Bone marrow (tissue), 2 donors: ENCODE data around the gene THNSL1.

Source experiments
- DNase-seq, 2 donors: peaks; one replicate each; lab custom pipeline; 2025; lab: John Stamatoyannopoulos, UW

Gene THNSL1

DNA sequence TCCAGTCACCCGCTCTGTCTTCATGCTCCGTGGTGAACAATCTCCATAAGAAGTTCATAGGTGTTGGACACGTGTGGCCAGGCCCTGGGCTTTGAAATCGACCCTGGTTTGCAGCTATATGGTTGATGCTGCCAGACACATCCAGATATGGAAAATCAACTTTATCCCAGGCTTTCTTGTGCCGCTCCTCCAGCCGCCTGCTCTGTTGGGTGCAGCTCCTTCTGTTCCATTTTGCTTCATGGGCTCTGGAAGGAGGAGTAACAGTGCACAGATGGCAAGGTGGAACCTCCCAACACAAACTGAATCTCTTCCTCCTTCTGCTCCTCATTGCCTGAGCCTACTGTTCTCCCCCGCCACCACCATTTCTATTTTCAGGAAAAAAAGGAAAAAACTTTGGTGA is 44.7 kb downstream of the THNSL1 start:
- no peak for DNase-seq

GRCh38 chr10:25061711-25062449 is 45.5 kb downstream of the THNSL1 start:
- no peak for DNase-seq

DNA sequence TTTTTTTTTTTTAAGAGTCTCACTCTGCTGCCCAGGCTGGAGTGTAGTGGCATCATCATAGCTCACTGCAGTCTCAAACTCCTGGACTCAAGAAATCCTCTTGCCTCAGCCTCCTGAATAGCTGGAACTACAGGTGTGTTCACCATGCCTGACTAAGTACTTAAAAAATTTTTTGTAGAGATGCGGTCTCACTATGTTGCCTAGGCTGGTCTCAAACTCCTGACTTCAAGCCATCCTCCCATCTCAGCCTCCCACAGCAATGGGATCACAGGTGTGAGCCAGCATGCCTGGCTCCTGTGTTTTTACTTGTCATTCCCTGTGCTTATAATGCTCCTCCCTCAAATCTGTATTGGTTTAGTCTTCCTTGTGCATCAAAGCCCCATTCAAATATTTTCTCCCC is 46.7 kb downstream of the THNSL1 start:
- no peak for DNase-seq

GRCh38 chr10:25063644-25064043 is 47.2 kb downstream of the THNSL1 start:
- no peak for DNase-seq

GRCh38 chr10:25064401-25064800 is 48.0 kb downstream of the THNSL1 start:
- no peak for DNase-seq

DNA sequence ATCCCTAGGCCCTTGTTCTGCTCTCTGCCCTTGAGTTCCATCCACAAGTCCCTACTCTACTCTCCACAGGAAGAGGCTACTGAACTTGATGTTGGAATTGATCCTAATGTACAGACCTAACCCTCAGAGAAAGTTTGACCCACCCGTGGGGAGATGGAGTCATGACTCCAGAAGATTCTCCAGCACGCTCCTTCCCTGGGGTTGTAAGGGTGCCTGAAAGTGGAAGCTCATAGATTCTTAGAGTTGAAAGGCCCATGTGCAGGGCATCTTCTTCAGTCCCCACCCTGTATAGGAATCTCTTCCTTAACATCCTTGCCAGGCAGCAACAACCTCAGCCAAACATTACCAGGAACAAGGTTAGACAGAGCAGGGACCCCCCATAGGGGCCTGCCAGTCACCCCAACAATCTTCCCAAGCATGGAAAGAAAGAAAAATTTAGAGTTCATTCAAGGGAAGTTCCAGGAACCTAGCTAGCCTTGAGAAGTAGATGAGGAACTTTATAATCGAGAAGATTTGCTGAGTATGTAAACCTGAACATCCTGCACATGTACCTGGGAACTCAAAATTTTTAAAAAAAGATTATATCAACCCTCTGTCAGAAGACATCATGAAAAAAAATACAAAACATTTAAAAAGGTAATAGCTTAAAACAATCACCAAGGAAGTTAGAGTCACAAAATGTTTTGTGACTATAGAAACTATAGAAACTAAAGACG is 49.5 kb downstream of the THNSL1 start:
- DNase-seq, result no peak

DNA sequence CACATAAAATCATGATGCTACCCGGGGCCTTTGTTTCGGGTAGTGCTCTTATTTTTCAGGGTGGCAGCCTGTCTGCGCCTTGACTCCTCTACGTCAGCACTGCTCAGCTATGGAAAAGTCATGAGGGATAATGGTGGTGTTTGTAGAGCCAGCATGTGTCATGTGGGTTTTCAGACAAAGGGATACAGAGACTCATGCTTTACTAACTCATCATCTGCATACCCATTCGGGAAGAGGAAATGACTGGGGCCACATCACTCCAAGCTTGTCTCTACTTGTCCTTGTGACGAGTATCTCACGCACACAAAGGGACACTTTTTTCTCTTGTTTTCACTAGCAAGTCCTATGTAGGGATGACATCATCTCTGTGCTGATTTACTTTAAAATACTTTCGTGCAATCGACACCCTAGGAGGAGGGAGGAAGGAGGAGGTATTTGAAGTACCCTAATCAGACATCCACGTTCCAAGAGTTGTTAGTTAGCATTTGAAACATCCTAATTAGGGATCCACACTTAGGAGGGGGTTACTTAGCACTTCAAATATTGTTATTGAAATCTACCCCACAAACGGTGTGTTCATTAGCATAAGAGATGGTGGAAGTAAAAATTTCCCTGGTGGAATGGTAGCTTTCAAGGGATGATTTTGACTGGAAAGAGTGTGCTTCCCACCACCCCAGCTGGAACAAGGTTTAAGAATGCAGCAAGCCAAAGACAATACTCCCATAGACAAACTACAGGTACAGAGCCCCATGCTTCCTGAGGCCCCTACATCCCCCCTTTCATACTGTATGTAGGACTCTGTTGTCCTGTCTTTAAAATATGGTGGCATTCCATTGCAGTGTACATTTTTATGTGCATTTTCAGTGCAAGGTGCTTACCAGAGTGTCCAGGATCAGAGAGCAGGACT is 52.0 kb downstream of the THNSL1 start:
- no peak for DNase-seq

GRCh38 chr10:25071227-25071626 is 54.8 kb downstream of the THNSL1 start:
- DNase-seq, result no peak

DNA sequence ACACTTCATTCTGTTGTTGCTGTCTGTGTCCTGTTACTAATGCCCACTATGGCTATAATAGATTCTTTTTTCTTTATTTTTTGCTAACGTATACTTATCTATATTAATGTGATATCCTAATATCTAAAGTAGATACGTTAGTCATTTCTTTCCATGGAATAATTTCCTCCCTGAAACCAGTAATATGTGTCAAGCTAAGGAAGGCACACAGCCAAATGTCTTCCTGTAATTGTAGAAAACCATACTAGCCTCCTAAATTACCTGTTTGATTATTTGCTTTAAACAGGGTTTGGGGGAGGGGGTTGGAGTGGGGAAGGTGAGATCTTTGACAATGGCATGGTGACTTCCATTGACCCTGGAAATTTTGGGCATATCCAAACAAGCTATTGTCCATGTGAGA is 56.4 kb downstream of the THNSL1 start:
- no peak for DNase-seq

DNA sequence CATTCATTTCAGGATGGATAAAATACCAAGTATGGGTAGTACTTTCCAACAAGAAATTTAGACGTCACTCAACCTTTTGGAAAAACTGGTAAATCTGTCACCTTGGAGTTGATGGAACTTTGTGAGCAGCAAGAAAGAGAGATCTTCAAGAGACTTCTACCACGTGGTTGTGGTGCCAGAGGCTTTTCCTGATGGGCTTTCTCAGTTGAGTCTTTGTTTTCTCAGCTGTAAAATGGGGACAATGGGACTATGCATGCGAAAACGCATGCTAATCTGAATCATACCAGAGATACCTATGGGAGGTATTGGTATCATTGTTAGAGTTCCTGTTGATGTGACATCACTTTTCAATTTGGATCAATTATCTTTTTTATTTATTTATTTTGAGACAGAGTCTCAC is 59.4 kb downstream of the THNSL1 start:
- no peak for DNase-seq
